Mesothelial cell of epicardium (in vitro differentiated cells): ENCODE data around the gene SGCG. TPM values are rescaled to one million over a fixed set of nuclear protein-coding genes. Genes with fewer than 3 reads are reported as not detected.

Experiments used
- DNase-seq, 2 experiments: peaks; one replicate each; pipeline ENCODE4 v3.0.0; 2021; ENCODE audit warnings: low spot score in 2 of 2; ENCODE audit not compliant: unreplicated experiment in 2 of 2
- H3K27ac Mint-ChIP-seq: 2 replicates; pipeline ENCODE4 v1.8.0; 2021; ENCODE audit warnings: mixed read lengths
- H3K27me3 Mint-ChIP-seq: 2 replicates; pipeline ENCODE4 v1.8.0; 2021; ENCODE audit warnings: low read depth, mixed read lengths
- H3K36me3 Mint-ChIP-seq: 2 replicates; pipeline ENCODE4 v1.8.0; 2021; ENCODE audit warnings: mixed read lengths
- H3K4me1 Mint-ChIP-seq: 2 replicates; pipeline ENCODE4 v1.8.0; 2021; ENCODE audit warnings: mixed read lengths
- H3K4me3 Mint-ChIP-seq: 2 replicates; pipeline ENCODE4 v1.8.0; 2021; ENCODE audit warnings: mild to moderate bottlenecking, moderate library complexity, mixed read lengths
- H3K9me3 Mint-ChIP-seq: 2 replicates; pipeline ENCODE4 v1.8.0; 2021; ENCODE audit warnings: mixed read lengths
- total RNA-seq: library from RNA; stranded (reverse); gene quantifications from 3 replicates; pipeline ENCODE4 v1.2.1, GENCODE V29; 2021
- TF ChIP-seq, protein P1 (sequence below): fragments of 200-600 bp; sonication (generic); IDR thresholded peaks from one replicate; pipeline ENCODE4 v1.5.0; 2021; ENCODE audit warnings: antibody characterized with exemption; ENCODE audit not compliant: unreplicated experiment

SGCG gene
- total RNA-seq, 1 donor from 2014 or later, result 12.9 TPM

GRCh38 chr13:23365652-23366051 lies 184.9 kb downstream of the SGCG start:
- TF ChIP-seq, protein P1, sequence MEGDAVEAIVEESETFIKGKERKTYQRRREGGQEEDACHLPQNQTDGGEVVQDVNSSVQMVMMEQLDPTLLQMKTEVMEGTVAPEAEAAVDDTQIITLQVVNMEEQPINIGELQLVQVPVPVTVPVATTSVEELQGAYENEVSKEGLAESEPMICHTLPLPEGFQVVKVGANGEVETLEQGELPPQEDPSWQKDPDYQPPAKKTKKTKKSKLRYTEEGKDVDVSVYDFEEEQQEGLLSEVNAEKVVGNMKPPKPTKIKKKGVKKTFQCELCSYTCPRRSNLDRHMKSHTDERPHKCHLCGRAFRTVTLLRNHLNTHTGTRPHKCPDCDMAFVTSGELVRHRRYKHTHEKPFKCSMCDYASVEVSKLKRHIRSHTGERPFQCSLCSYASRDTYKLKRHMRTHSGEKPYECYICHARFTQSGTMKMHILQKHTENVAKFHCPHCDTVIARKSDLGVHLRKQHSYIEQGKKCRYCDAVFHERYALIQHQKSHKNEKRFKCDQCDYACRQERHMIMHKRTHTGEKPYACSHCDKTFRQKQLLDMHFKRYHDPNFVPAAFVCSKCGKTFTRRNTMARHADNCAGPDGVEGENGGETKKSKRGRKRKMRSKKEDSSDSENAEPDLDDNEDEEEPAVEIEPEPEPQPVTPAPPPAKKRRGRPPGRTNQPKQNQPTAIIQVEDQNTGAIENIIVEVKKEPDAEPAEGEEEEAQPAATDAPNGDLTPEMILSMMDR, result no peak
- no peaks in the 10 kb centered on the region for H3K9me3 Mint-ChIP-seq
- no peak overlapping the region for H3K4me3 Mint-ChIP-seq
- no peaks in the 10 kb centered on the region for H3K27me3 Mint-ChIP-seq
- no peaks in the 10 kb centered on the region for H3K4me1 Mint-ChIP-seq
- no peak for DNase-seq
- peaks cover 46% of the 10 kb centered on the region for H3K36me3 Mint-ChIP-seq
- H3K27ac Mint-ChIP-seq, result no peak overlapping the region

DNA sequence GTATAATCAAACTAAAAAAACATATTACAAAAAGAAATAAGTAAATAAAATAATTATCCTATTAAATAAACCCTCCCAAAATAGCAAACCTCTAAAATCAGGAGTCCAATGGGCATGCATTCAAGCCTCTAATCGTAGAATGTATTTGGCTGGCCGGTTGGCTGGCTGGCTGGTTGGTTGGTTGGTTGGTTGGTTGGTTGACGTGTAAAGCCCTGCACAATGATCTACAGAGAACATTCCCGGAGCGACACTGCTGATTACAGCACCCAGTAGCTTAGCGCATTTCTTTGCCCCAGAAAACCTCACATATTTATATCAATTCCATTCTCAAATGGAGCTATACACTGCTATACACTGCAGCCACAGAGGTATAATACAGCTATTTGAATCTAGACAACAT lies 187.1 kb downstream of the SGCG start:
- no peak overlapping the region for H3K27ac Mint-ChIP-seq
- H3K9me3 Mint-ChIP-seq, result no peaks in the 10 kb centered on the region
- no peaks in the 10 kb centered on the region for H3K4me1 Mint-ChIP-seq
- no peak overlapping the region for H3K4me3 Mint-ChIP-seq
- TF ChIP-seq, protein P1, result no peak
- DNase-seq, result no peak
- no peaks in the 10 kb centered on the region for H3K27me3 Mint-ChIP-seq
- peaks cover 52% of the 10 kb centered on the region for H3K36me3 Mint-ChIP-seq

DNA sequence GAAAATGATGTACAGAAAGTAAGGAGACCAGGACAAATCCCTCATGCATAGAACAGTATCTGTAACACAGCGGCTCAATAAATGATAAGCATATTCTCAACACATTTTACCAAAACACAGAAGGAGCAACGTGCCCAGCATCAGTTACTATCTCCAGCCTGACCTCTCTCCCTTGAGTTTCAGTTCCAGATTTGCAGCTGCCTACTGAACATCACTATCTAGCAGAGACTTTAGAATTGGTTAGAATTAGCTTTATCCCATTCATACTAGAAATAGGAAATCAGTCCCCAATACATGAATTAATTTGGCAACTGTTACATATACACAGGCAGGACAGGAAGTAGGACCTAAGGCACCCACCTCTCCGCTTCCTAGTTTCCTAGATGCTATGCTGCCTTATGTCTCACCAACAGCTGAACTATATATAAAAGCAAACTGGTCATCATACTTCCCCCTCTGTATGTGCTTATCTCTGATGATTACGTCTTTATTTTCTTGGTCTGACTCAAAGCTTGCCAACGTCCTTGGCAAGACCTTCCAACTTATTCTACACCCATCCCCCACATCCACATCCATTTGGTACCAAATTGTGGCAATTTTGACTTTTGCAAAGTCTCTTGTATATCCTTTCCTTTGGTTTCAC lies 191.6 kb downstream of the SGCG start:
- DNase-seq, result no peak
- H3K27ac Mint-ChIP-seq, result no peak overlapping the region
- peaks cover 8% of the 10 kb centered on the region for H3K4me1 Mint-ChIP-seq
- no peaks in the 10 kb centered on the region for H3K27me3 Mint-ChIP-seq
- H3K9me3 Mint-ChIP-seq, result peaks cover 1% of the 10 kb centered on the region
- TF ChIP-seq, protein P1, result no peak
- peaks cover 26% of the 10 kb centered on the region for H3K36me3 Mint-ChIP-seq
- no peak overlapping the region for H3K4me3 Mint-ChIP-seq
